ENCODE data around the gene SULT2A1. TPM values are rescaled to one million over a fixed set of nuclear protein-coding genes. Genes with fewer than 3 reads are reported as not detected.
"Not testable (repeated sequence)": the region's sequence is repeated elsewhere in the genome, so short reads cannot be mapped to it uniquely, and the experiment has no call there.

SULT2A1 gene
- not detected for total RNA-seq

DNA sequence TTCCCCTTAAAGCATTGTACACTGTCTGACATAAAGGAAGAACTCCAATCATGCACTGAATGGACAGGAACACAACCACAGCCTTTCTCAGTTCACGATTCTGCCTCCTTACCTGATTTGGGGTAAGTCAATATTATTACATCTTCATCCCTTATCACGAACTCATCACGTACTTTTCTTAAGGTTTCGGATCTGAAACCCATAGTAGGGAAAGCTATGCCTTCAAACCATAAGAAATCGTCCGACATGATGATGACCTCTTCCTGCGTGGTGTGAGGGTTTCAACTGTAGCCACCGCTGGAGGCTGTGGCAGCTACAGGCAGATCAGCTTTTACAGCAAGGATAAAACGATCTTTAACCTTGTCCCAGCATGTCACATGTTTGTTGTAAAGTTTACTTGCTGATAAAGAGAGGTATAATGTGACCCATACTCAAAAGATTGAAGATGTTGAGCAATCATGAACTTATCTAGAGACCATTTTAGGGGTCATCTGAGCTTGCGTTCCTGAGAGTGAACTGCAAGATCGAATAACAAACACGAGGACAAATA, at the start of gene SULT2A1:
Gene SULT2A1, minus strand, starts transcription at position 306 of the 550 bp plus-strand sequence. Its CDS starts 58 bp downstream, at position 248.
- Mint-ChIP-seq H3K27me3 (peaks cover 14% of the 10 kb centered on the region), H3K27ac (no peak within 1 kb of the TSS), H3K36me3 (no peaks in the 10 kb centered on the region), H3K9me3 (no peaks in the 10 kb centered on the region), H3K4me3 (no peak within 1 kb of the TSS), H3K4me1 (ENCODE audit: low read depth) (no peaks in the 10 kb centered on the region)
- ChIA-PET POLR2A (no interaction called here), CTCF (interaction anchor here (1.1 kb wide), 1 partner anchor 17 kb away, joined by 8 read pairs; no protein-coding TSS in a partner anchor)
- DNase-seq = no peak
- intact Hi-C loops (cut with micrococcal nuclease) = no loop called here

DNA sequence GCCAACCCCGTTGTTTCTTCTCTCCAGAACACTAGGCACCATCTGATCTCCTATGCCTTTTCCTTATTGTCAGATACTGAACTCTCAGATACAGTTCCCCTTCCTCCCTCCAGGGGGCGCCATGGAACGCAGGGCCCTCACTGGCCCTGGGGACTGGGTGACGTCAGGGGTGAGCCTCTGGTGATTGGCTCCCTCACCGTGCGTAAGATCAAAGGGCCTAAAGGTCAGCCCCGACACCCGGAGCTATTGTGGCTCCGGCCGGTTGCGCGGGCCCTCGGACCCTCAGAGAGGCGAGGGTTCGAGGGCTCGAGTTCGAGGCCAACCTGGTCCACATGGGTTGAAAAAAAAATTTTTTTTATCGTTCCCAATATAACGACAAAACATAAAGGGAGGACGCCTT, 42.5 kb upstream of the SULT2A1 start:
- intact Hi-C loops (cut with micrococcal nuclease); CTCF ChIA-PET; H3K27me3 Mint-ChIP-seq; H3K4me3 Mint-ChIP-seq; H3K9me3 Mint-ChIP-seq; H3K4me1 Mint-ChIP-seq (ENCODE audit: low read depth); H3K27ac Mint-ChIP-seq; H3K36me3 Mint-ChIP-seq; POLR2A ChIA-PET: not testable (repeated sequence)
- peak; percentile 15 for DNase-seq

DNA sequence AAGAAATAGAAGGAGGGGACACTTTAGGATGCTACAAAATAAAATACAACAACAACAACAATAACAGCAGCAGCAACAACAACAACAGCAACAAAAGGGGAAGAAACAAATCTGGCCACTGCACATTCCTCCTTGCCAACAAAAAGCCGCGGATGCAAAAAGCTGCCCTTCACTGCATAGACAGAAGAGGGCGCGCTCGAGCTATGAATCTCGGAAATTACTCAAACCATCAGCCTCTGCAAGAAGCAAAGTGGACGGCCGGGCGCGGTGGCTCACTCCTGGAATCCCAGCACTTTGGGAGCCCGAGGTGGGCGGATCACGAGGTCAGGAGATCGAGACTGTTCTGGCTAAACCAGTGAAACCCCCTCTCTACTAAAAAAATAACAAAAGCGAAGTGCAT, 34.0 kb upstream of the SULT2A1 start:
- H3K4me1 Mint-ChIP-seq (ENCODE audit: low read depth); H3K4me3 Mint-ChIP-seq; DNase-seq; H3K36me3 Mint-ChIP-seq; POLR2A ChIA-PET; H3K27me3 Mint-ChIP-seq; H3K27ac Mint-ChIP-seq; H3K9me3 Mint-ChIP-seq; intact Hi-C loops (cut with micrococcal nuclease); CTCF ChIA-PET: not testable (repeated sequence)

DNA sequence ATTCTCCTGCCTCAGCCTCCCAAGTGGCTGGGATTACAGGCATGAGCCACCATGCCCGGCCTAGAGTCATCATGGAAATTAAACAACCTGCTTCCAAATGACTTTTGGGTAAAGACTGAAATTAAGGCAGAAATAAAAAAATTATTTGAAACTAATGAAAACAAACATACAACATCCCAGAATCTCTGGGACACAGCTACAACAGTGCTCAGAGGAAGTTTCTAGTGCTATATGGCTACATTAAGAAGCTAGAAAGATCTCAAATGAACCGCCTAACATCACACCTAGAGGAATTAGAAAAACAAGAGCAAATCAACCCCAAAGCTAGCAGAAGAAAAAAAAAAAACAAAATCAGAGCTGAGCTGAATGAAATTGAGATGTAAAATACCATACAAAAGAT, 24.1 kb upstream of the SULT2A1 start:
- CTCF ChIA-PET, H3K27me3 Mint-ChIP-seq, H3K27ac Mint-ChIP-seq: not testable (repeated sequence)

GRCh38 chr19:47909350-47909749, 23.2 kb upstream of the SULT2A1 start:
- H3K36me3 Mint-ChIP-seq; CTCF ChIA-PET; intact Hi-C loops (cut with micrococcal nuclease); H3K27ac Mint-ChIP-seq; H3K4me3 Mint-ChIP-seq; POLR2A ChIA-PET; H3K9me3 Mint-ChIP-seq; H3K27me3 Mint-ChIP-seq; H3K4me1 Mint-ChIP-seq (ENCODE audit: low read depth): not testable (repeated sequence)
- peak; percentile 83 for DNase-seq

More for the DNA sequence above, 24.1 kb upstream of the SULT2A1 start:
- H3K4me1 Mint-ChIP-seq (ENCODE audit: low read depth); H3K36me3 Mint-ChIP-seq; H3K9me3 Mint-ChIP-seq; H3K4me3 Mint-ChIP-seq; POLR2A ChIA-PET; intact Hi-C loops (cut with micrococcal nuclease); DNase-seq: not testable (repeated sequence)

- CTCF ChIA-PET = interaction anchor here (1.0 to 1.1 kb wide), 2 partner anchors 33 to 106 kb away, joined by 3 to 4 read pairs; no protein-coding TSS in a partner anchor
- H3K4me3 Mint-ChIP-seq = no peak overlapping the region
- H3K9me3 Mint-ChIP-seq = no peaks in the 10 kb centered on the region
- intact Hi-C loops (cut with micrococcal nuclease) = no loop called here
- DNase-seq = no peak
- POLR2A ChIA-PET = no interaction called here
- no peak overlapping the region for H3K27ac Mint-ChIP-seq
- peaks cover 13% of the 10 kb centered on the region for H3K27me3 Mint-ChIP-seq
- H3K4me1 Mint-ChIP-seq (ENCODE audit: low read depth) = no peaks in the 10 kb centered on the region
- H3K36me3 Mint-ChIP-seq = no peaks in the 10 kb centered on the region
Observed at GRCh38 chr19:47901370-47901769, 15.3 kb upstream of the SULT2A1 start.

GRCh38 chr19:47899335-47899734, 13.2 kb upstream of the SULT2A1 start:
- ChIA-PET POLR2A (no interaction called here), CTCF (interaction anchor here (0.6 kb wide), 2 partner anchors 110 to 137 kb away, joined by 3 to 4 read pairs; no protein-coding TSS in a partner anchor)
- H3K4me1 Mint-ChIP-seq (ENCODE audit: low read depth) = no peaks in the 10 kb centered on the region
- H3K9me3 Mint-ChIP-seq = peaks cover 6% of the 10 kb centered on the region
- intact Hi-C loops (cut with micrococcal nuclease) = no loop called here
- no peak overlapping the region for H3K4me3 Mint-ChIP-seq
- no peak for DNase-seq
- H3K36me3 Mint-ChIP-seq = no peaks in the 10 kb centered on the region
- no peak overlapping the region for H3K27ac Mint-ChIP-seq
- peaks cover 13% of the 10 kb centered on the region for H3K27me3 Mint-ChIP-seq

GRCh38 chr19:47897861-47898260, 11.7 kb upstream of the SULT2A1 start:
- DNase-seq = no peak
- Mint-ChIP-seq H3K9me3 (peaks cover 6% of the 10 kb centered on the region), H3K4me3 (no peak overlapping the region), H3K4me1 (ENCODE audit: low read depth) (no peaks in the 10 kb centered on the region), H3K27ac (no peak overlapping the region), H3K27me3 (peaks cover 10% of the 10 kb centered on the region), H3K36me3 (no peaks in the 10 kb centered on the region)
- ChIA-PET CTCF (no interaction called here), POLR2A (no interaction called here)
- intact Hi-C loops (cut with micrococcal nuclease) = no loop called here

DNA sequence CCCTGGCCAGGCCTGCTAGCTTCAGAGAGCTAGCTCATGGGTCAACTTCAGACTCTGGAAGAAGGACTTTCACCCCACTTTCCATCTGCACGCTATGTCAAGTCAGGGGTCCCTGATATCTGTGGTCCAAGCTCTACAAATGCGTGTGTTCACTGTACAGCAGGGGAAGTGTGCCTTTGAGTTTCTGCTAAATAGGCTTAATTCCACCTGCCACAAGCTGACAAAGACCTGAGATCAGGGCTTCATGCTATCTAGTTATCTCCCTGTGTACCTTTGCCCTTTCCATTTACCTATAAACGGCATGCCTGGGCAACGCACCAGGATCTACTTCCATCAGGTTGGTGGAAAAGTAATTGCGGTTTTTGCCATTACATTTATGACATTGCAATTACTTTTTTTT, 10.7 kb upstream of the SULT2A1 start:
- intact Hi-C loops (cut with micrococcal nuclease) = no loop called here
- POLR2A ChIA-PET = no interaction called here
- CTCF ChIA-PET = no interaction called here

GRCh38 chr19:47896019-47896418, 9.9 kb upstream of the SULT2A1 start:
- ChIA-PET CTCF (no interaction called here), POLR2A (no interaction called here)
- Mint-ChIP-seq H3K9me3 (peaks cover 6% of the 10 kb centered on the region), H3K27ac (no peak overlapping the region), H3K36me3 (no peaks in the 10 kb centered on the region), H3K4me1 (ENCODE audit: low read depth) (no peaks in the 10 kb centered on the region), H3K4me3 (no peak overlapping the region), H3K27me3 (peaks cover 5% of the 10 kb centered on the region)
- intact Hi-C loops (cut with micrococcal nuclease) = no loop called here
- no peak for DNase-seq

More for the DNA sequence above, 10.7 kb upstream of the SULT2A1 start:
- Mint-ChIP-seq H3K36me3 (no peaks in the 10 kb centered on the region), H3K9me3 (peaks cover 6% of the 10 kb centered on the region), H3K27me3 (peaks cover 5% of the 10 kb centered on the region), H3K4me3 (no peak overlapping the region), H3K27ac (no peak overlapping the region), H3K4me1 (ENCODE audit: low read depth) (no peaks in the 10 kb centered on the region)
- DNase-seq = no peak

DNA sequence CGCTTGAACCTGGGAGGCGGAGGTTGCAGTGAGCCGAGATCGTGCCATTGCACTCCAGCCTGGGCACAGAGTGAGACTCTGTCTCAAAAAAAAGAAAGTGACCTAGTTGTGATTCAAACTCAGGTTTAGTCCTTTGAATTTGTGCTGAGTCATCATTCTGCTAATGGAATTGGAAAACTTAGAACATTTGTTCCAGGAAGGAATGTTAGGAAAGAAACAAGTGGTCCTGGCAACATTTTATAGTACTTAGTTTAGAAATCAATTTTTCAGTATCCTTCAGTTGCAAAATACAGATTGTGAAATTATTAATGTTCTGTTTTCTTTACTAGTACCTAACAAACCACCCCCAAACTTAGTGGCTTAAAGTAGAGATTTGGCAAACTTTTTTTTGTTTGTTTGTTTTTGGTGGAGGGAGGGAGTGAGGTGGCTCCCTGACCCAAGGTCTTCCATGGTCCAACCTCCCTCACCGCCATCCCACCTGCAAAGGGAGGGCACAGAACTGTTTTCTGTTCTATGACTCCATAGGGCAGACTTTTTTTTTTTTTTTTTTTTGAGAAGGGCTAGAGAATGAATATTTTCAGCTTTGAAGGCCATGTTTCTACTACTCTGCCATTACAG, 9.2 kb upstream of the SULT2A1 start:
- no peaks in the 10 kb centered on the region for H3K4me1 Mint-ChIP-seq (ENCODE audit: low read depth)
- peaks cover 5% of the 10 kb centered on the region for H3K27me3 Mint-ChIP-seq
- intact Hi-C loops (cut with micrococcal nuclease) = no loop called here
- ChIA-PET POLR2A (no interaction called here), CTCF (no interaction called here)
- no peak for DNase-seq
- H3K36me3 Mint-ChIP-seq = no peaks in the 10 kb centered on the region
- peaks cover 6% of the 10 kb centered on the region for H3K9me3 Mint-ChIP-seq
- H3K4me3 Mint-ChIP-seq = no peak overlapping the region
- no peak overlapping the region for H3K27ac Mint-ChIP-seq

DNA sequence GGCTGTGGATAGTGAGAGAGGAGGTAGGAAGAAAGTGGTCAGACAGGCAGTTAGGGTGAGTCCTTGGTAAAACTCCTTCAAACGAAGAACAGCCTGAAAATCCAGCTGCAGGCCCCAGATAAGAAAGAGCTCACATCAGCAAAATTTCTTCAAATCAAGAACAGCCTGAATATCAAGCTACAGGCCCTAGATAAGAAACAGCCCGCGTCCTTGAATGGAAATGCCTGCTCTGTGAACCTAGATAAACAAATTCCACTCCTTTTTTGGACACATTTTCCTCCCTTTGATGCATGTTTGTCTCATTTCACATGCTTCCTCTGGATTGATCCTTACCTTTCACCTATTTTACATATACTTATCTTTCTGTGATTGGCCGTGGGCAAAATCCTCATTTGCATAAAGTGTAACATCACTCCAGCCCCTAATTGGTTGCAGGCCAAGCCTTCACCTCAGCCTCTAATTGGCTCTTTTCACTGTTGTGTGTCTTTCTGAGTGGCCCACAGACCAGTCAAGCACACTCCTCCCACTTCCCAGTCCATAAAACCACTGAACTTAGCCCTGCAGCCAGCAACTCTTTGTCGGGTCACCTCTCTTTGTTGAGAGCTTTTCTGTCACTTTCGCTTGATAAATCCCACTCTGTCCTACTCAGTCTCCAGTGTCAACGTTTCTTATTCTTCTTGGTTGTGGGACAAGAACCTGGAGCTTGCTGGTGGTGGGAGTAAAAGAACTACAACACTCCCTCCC, 6.0 kb upstream of the SULT2A1 start:
- CTCF ChIA-PET = interaction anchor here (1.1 to 1.8 kb wide), 2 partner anchors 16 to 23 kb away, joined by 3 to 10 read pairs; no protein-coding TSS in a partner anchor

DNA sequence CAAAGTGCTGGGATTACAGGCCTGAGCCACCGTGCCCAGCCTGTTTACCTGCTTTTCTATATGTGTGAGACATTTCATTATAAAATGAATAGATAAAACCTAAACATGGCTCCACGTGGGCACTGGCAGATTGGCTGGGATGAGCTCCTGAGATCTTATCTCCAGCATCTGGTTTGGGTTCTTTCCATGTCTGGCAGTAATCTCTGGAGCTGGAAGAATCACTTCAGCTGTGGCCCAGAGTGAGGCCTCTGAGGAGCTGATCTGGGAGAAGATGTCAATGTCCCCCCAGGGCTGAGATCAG, 5.5 kb upstream of the SULT2A1 start:
- Mint-ChIP-seq H3K9me3 (peaks cover 6% of the 10 kb centered on the region), H3K27ac (no peak overlapping the region), H3K4me1 (ENCODE audit: low read depth) (no peaks in the 10 kb centered on the region), H3K27me3 (peaks cover 3% of the 10 kb centered on the region), H3K36me3 (no peaks in the 10 kb centered on the region), H3K4me3 (no peak overlapping the region)
- intact Hi-C loops (cut with micrococcal nuclease) = no loop called here
- DNase-seq = no peak
- CTCF ChIA-PET = interaction anchor here (1.1 to 1.8 kb wide), 2 partner anchors 15 to 22 kb away, joined by 3 to 10 read pairs; no protein-coding TSS in a partner anchor
- POLR2A ChIA-PET = no interaction called here

More for the DNA sequence above, 6.0 kb upstream of the SULT2A1 start:
- no peak overlapping the region for H3K4me3 Mint-ChIP-seq
- H3K27ac Mint-ChIP-seq = no peak overlapping the region
- H3K27me3 Mint-ChIP-seq = peaks cover 3% of the 10 kb centered on the region
- intact Hi-C loops (cut with micrococcal nuclease) = no loop called here
- POLR2A ChIA-PET = no interaction called here
- H3K4me1 Mint-ChIP-seq (ENCODE audit: low read depth) = no peaks in the 10 kb centered on the region
- H3K9me3 Mint-ChIP-seq = peaks cover 6% of the 10 kb centered on the region
- DNase-seq = no peak
- H3K36me3 Mint-ChIP-seq = no peaks in the 10 kb centered on the region

Data from activated CD4-positive, alpha-beta memory T cell treated with anti-CD3 and anti-CD28 coated beads for 36 hours (primary cell).